LNCaP clone FGC (cell line): ENCODE results near the gene GAS7.

Source experiments
- DNase-seq: peaks from one replicate; pipeline ENCODE4 v3.0.0-alpha.2; 2011; ENCODE audit warnings: low read depth
- H3K4me3 ChIP-seq: 2 replicates; pipeline ENCODE4 v1.5.1; 2011; ENCODE audit warnings: mild to moderate bottlenecking, low read depth, low read length, control low read depth
- CTCF ChIP-seq: IDR thresholded peaks from 2 replicates; pipeline ENCODE4 v1.5.1; 2012; ENCODE audit warnings: mild to moderate bottlenecking; ENCODE audit not compliant: control insufficient read depth, insufficient read depth; ENCODE audit errors: extremely low read depth

GAS7 gene

GRCh38 chr17:10048629-10049350, 149.6 kb downstream of the GAS7 start:
- TF ChIP-seq CTCF, result no peak
- H3K4me3 ChIP-seq, result no peak overlapping the region
- DNase-seq, result no peak

- DNase-seq, result no peak
- no peak for TF ChIP-seq CTCF
- H3K4me3 ChIP-seq, result no peak overlapping the region
These were observed 151.3 kb downstream of the GAS7 start for GRCh38 chr17:10046786-10047785.

- DNase-seq, result no peak
- no peak overlapping the region for H3K4me3 ChIP-seq
- no peak for TF ChIP-seq CTCF
These were observed 152.3 kb downstream of the GAS7 start for GRCh38 chr17:10045871-10046658.

- no peak for DNase-seq
- TF ChIP-seq CTCF, result no peak
- no peak overlapping the region for H3K4me3 ChIP-seq
These were observed 155.7 kb downstream of the GAS7 start for GRCh38 chr17:10042589-10043244.

- H3K4me3 ChIP-seq, result no peak overlapping the region
- TF ChIP-seq CTCF, result no peak
These were observed 156.4 kb downstream of the GAS7 start for GRCh38 chr17:10041916-10042588.

GRCh38 chr17:10041287-10041612, 157.2 kb downstream of the GAS7 start:
- H3K4me3 ChIP-seq, result no peak overlapping the region
- DNase-seq, result no peak
- TF ChIP-seq CTCF, result no peak

More at GRCh38 chr17:10041916-10042588, 156.4 kb downstream of the GAS7 start:
- no peak for DNase-seq
